ENCODE data around the gene RPL21. TPM values are rescaled to one million over a fixed set of nuclear protein-coding genes. Genes with fewer than 3 reads are reported as not detected.

RPL21 gene
- 1,000 to 10,000 TPM in 1 of 9 donors, 100 to 1,000 TPM in 8; 514 to 1,800 (median 803) TPM for total RNA-seq
- 1,000 to 10,000 TPM in 1 of 3 donors, 100 to 1,000 TPM in 2; 400 to 1,726 (median 621) TPM for polyA plus RNA-seq
- long read RNA-seq, donor 1, transcript RPL21-202 (6 exons, 815 nt): major isoform, 21 of 30 reads
- long read RNA-seq, donor 1, partial matches to known transcripts: 0 of 30 reads
- long read RNA-seq, donor 1, other reads (novel, unspliced or antisense): 0 of 30 reads
- long read RNA-seq, donor 2, transcript RPL21-202 (6 exons, 815 nt): major isoform, 10 of 11 reads
- long read RNA-seq, donor 2, partial matches to known transcripts: 0 of 11 reads
- long read RNA-seq, donor 2, other reads (novel, unspliced or antisense): 0 of 11 reads
- long read RNA-seq, donor 3, transcript RPL21-201 (6 exons, 616 nt): minor isoform, 5 of 32 reads
- long read RNA-seq, donor 3, transcript RPL21-202 (6 exons, 815 nt): major isoform, 20 of 32 reads
- long read RNA-seq, donor 3, partial matches to known transcripts: 0 of 32 reads
- long read RNA-seq, donor 3, other reads (novel, unspliced or antisense): 0 of 32 reads
- long read RNA-seq, donor 4, transcript RPL21-202 (6 exons, 815 nt): major isoform, 53 of 63 reads
- long read RNA-seq, donor 4, partial matches to known transcripts: 5 of 63 reads
- long read RNA-seq, donor 4, other reads (novel, unspliced or antisense): 2 of 63 reads
- long read RNA-seq, donor 5, transcript RPL21-202 (6 exons, 815 nt): major isoform, 26 of 35 reads
- long read RNA-seq, donor 5, partial matches to known transcripts: 4 of 35 reads
- long read RNA-seq, donor 5, other reads (novel, unspliced or antisense): 4 of 35 reads
- long read RNA-seq, donor 6, transcript RPL21-202 (6 exons, 815 nt): major isoform, 63 of 75 reads
- long read RNA-seq, donor 6, partial matches to known transcripts: 7 of 75 reads
- long read RNA-seq, donor 6, other reads (novel, unspliced or antisense): 3 of 75 reads
- long read RNA-seq, donor 7, transcript RPL21-202 (6 exons, 815 nt): major isoform, 12 of 15 reads
- long read RNA-seq, donor 7, partial matches to known transcripts: 0 of 15 reads
- long read RNA-seq, donor 7, other reads (novel, unspliced or antisense): 0 of 15 reads
- long read RNA-seq, donor 8, transcript RPL21-202 (6 exons, 815 nt): major isoform, 33 of 43 reads
- long read RNA-seq, donor 8, transcript RPL21-209 (3 exons, 675 nt): minor isoform, 6 of 43 reads
- long read RNA-seq, donor 8, partial matches to known transcripts: 0 of 43 reads
- long read RNA-seq, donor 8, other reads (novel, unspliced or antisense): 0 of 43 reads
- long read RNA-seq, donor 9, transcript RPL21-202 (6 exons, 815 nt): major isoform, 21 of 29 reads
- long read RNA-seq, donor 9, partial matches to known transcripts: 0 of 29 reads
- long read RNA-seq, donor 9, other reads (novel, unspliced or antisense): 0 of 29 reads
- long read RNA-seq, donor 10, transcript RPL21-202 (6 exons, 815 nt): major isoform, 5 of 10 reads
- long read RNA-seq, donor 10, partial matches to known transcripts: 0 of 10 reads
- long read RNA-seq, donor 10, other reads (novel, unspliced or antisense): 0 of 10 reads

DNA sequence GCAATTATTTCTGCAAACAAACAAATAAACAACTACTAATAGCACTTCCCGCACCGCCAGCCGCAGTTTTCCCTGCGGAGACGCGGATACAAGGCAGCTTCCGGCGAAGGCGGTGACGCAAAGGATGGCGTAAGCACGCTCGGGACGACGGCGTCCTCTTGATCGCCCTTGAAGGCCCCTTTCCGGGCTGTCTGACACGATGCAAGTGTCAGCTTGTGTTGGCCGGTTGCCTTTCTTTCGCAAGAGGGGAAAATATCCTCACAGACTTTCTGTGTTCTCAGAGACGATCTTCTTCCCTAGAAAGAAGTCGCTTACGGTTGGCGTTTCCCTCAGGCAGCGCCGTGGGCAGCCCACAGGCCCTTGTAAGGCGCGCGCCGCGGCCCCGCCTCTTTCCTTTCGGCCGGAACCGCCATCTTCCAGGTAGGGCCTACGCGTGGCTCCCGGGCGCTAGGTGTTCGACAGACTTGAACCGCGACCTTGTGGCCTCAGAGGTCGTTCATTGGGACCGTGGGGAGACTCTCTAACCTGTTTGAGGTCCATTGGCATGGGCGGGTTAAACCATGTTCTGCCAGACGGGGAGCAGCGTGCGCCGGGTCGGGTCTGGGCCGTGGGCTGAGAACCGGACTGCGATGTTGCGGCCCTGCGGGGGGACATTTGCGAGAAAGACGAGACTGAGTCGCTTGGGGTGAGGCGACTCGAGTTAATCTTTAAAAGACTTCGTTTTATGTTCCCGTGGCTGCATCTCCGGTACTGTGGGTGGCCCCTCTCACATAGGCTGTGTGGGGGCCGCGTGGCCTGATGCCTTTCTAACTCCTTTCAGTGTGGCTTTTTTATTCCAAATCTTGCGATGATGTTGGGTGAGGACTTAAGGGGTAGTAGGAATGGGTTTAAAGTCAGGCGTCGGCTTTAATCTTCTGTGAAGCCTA is at the start of gene RPL21:
RPL21 (plus strand) TSS at position 393 of the 926 bp plus-strand sequence. CDS start 2,219 bp downstream, outside the sequence.
- no peaks in the 10 kb centered on the region for H3K27me3 ChIP-seq
- TF ChIP-seq, protein P1, sequence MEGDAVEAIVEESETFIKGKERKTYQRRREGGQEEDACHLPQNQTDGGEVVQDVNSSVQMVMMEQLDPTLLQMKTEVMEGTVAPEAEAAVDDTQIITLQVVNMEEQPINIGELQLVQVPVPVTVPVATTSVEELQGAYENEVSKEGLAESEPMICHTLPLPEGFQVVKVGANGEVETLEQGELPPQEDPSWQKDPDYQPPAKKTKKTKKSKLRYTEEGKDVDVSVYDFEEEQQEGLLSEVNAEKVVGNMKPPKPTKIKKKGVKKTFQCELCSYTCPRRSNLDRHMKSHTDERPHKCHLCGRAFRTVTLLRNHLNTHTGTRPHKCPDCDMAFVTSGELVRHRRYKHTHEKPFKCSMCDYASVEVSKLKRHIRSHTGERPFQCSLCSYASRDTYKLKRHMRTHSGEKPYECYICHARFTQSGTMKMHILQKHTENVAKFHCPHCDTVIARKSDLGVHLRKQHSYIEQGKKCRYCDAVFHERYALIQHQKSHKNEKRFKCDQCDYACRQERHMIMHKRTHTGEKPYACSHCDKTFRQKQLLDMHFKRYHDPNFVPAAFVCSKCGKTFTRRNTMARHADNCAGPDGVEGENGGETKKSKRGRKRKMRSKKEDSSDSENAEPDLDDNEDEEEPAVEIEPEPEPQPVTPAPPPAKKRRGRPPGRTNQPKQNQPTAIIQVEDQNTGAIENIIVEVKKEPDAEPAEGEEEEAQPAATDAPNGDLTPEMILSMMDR (IDR thresholded peaks at IDR 0.05): no peak
- peak; percentile 63 to 83 for TF ChIP-seq POLR2A (IDR thresholded peaks at IDR 0.05)
- H3K4me3 ChIP-seq: peak within 1 kb of the TSS; percentile 30 to 80 (median 66)
- H3K36me3 ChIP-seq (replicated peaks in 1 of 2): peaks cover 0 to 28% of the 10 kb centered on the region in 2 donors
- peak within 1 kb of the TSS; percentile 80 to 99 (median 91) for H3K27ac ChIP-seq
- 0 to 1% (median 0%) methylated on average over 23 to 69 of the region's 69 CpGs for WGBS, 4 donors
- peak; percentile 94 to 98 (median 96) for DNase-seq
- peaks cover 10 to 47% of the 10 kb centered on the region in 2 donors for H3K4me1 ChIP-seq (replicated peaks in 1 of 2)
- intact Hi-C loops (cut with DNase I): no loop called here
- no peaks in the 10 kb centered on the region for H3K9me3 ChIP-seq (replicated peaks in 1 of 3)

DNA sequence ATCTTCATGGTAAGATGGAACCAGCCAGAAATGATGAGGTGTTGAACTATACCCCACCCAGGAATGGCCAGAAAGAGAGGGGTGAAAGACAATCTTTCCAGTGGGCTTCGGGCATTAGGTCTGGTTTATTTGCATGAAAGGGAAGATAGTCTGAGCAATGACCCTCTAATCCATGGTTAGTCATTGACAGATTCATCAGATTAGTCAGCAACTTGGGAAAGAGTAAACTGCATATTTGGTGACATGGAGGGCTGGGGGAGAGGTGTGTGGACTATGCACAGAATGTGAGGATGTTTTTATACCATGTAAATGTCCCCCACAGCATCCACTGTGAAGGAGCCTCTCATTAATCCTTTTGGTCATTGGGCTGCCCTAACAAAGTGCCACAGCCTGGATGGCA is 49.7 kb upstream of the RPL21 start:
- Histone ChIP-seq H3K27ac (no peak overlapping the region), H3K9me3 (replicated peaks in 1 of 3) (no peaks in the 10 kb centered on the region), H3K4me1 (replicated peaks in 1 of 2) (no peaks in the 10 kb centered on the region), H3K27me3 (no peaks in the 10 kb centered on the region), H3K4me3 (no peak overlapping the region), H3K36me3 (replicated peaks in 1 of 2) (no peaks in the 10 kb centered on the region)
- TF ChIP-seq, protein P1 (IDR thresholded peaks at IDR 0.05): no peak
- no peak for TF ChIP-seq POLR2A (IDR thresholded peaks at IDR 0.05)
- WGBS, 4 donors: 87 to 100% (median 92%) methylated on average over 1 of the region's 1 CpG
- intact Hi-C loops (cut with DNase I): no loop called here
- DNase-seq: no peak

DNA sequence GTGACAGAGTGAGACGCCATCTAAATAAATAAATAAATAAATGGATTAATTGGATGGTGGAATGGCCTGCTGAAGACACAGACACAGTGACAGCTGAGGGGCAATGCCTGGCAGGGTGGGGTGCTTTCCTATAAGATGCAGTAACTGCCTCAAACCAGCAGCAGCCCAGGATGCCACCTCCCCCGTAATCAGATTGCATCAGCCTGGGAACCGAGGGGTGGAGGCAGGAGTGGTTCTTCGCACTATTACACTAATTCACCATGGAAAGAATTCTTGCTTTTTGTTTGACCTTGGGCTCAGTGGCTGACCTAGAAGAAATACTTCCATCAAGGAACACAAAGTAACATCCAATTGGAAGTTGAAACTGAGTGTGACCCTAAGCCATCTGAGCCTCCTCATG is 48.2 kb upstream of the RPL21 start:
- Histone ChIP-seq H3K27ac (no peak overlapping the region), H3K9me3 (replicated peaks in 1 of 3) (no peaks in the 10 kb centered on the region), H3K27me3 (no peaks in the 10 kb centered on the region), H3K36me3 (replicated peaks in 1 of 2) (no peaks in the 10 kb centered on the region), H3K4me3 (no peak overlapping the region), H3K4me1 (replicated peaks in 1 of 2) (no peaks in the 10 kb centered on the region)
- 77 to 89% (median 86%) methylated on average over 4 of the region's 4 CpGs for WGBS, 4 donors
- intact Hi-C loops (cut with DNase I): no loop called here
- DNase-seq: no peak
- TF ChIP-seq POLR2A (IDR thresholded peaks at IDR 0.05): no peak
- TF ChIP-seq, protein P1 (IDR thresholded peaks at IDR 0.05): no peak
